Peyer's patch (tissue), 4 donors: ENCODE results near the gene KLF1.

Experiments
- CTCF ChIP-seq, 6 experiments: fragments of 450-650 bp in 4 of 6; fragments of 200-600 bp in 2 of 6; sonication (generic) in 1 of 6; IDR thresholded peaks; one replicate each; pipeline ENCODE4 v1.5.1; 2017 to 2019; ENCODE audit warnings: antibody characterized with exemption in 6 of 6, mild to moderate bottlenecking in 3 of 6, moderate library complexity in 1 of 6
- POLR2A ChIP-seq, 2 donors: fragments of 450-650 bp; IDR thresholded peaks; one replicate each; pipeline ENCODE4 v1.5.1; 2017; ENCODE audit warnings: antibody characterized with exemption in 2 of 2, mild to moderate bottlenecking in 2 of 2, moderate library complexity in 2 of 2

- TF ChIP-seq CTCF (IDR thresholded peaks at IDR 0.05) (no peak), POLR2A (IDR thresholded peaks at IDR 0.05) (no peak)
Observed at GRCh38 chr19:12834976-12835757, 51.8 kb downstream of the KLF1 start.
